H1 (cell line): ENCODE results near the gene LDAH. TPM values are rescaled to one million over a fixed set of nuclear protein-coding genes. Genes with fewer than 3 reads are reported as not detected.

Experiments
- CTCF ChIA-PET: fragments of 300-600 bp; sonication (Branson Sonifier 250); formaldehyde crosslinking; loops from one replicate; lab custom pipeline; 2021; ENCODE audit not compliant: partially characterized antibody; lab: Charles Lee
- POLR2A ChIA-PET: fragments of 300-600 bp; sonication (Branson Sonifier 250); formaldehyde crosslinking; loops from one replicate; lab custom pipeline; 2021; ENCODE audit warnings: inconsistent platforms; ENCODE audit not compliant: partially characterized antibody; lab: Charles Lee
- DNase-seq, 2 experiments: peaks; one replicate each; pipeline versions ENCODE4 v3.0.0 to v3.0.0-alpha.2; 2010 to 2022; ENCODE audit warnings: low spot score in 2 of 2, low read depth in 1 of 2, mixed read lengths in 1 of 2
- FAIRE-seq: peaks from 2 replicates; lab custom pipeline; 2011; peaks lifted over from hg19 to GRCh38; lab: Jason Lieb, UNC
- H2AFZ ChIP-seq: 2 replicates; pipeline ENCODE4 v1.8.1; 2012; ENCODE audit warnings: low read length, inconsistent platforms
- H2AK5ac ChIP-seq: 2 replicates; pipeline ENCODE4 v1.6.1; 2013; ENCODE audit warnings: low read depth, low read length
- H2BK120ac ChIP-seq: replicated peaks from 2 replicates; pipeline ENCODE3; 2013; ENCODE audit warnings: low read depth, low read length, inconsistent platforms
- H2BK12ac ChIP-seq: 2 replicates; pipeline ENCODE4 v1.6.1; 2013; ENCODE audit warnings: low read depth, low read length
- H2BK15ac ChIP-seq: 2 replicates; pipeline ENCODE4 v1.6.1; 2013; ENCODE audit warnings: low read length
- H2BK20ac ChIP-seq: 2 replicates; pipeline ENCODE4 v1.6.1; 2013; ENCODE audit warnings: low read length
- H2BK5ac ChIP-seq: 2 replicates; pipeline ENCODE4 v1.6.1; 2013; ENCODE audit warnings: low read depth, low read length
- H3K14ac ChIP-seq: 2 replicates; pipeline ENCODE4 v1.6.1; 2013; ENCODE audit warnings: inconsistent platforms; ENCODE audit not compliant: insufficient read length
- H3K18ac ChIP-seq: 2 replicates; pipeline ENCODE4 v1.6.1; 2013; ENCODE audit warnings: low read length; ENCODE audit errors: extremely low read depth
- H3K23ac ChIP-seq: 2 replicates; pipeline ENCODE4 v1.6.1; 2013; ENCODE audit warnings: inconsistent platforms; ENCODE audit not compliant: insufficient read length
- H3K23me2 ChIP-seq: 2 replicates; pipeline ENCODE4 v1.6.1; 2013; ENCODE audit warnings: low read depth, low read length
- H3K27ac ChIP-seq: 2 replicates; pipeline ENCODE4 v1.6.1; 2011; ENCODE audit warnings: low read depth, low read length, inconsistent platforms
- H3K27me3 ChIP-seq, 4 experiments: replicated peaks in 1 of 4; 1 replicate in 1 of 4; 2 replicates in 3 of 4; pipeline versions ENCODE4 v1.6.1 to v1.8.1; 2011 to 2013; ENCODE audit warnings: low read length in 3 of 4, mild to moderate bottlenecking in 3 of 4, inconsistent platforms in 2 of 4, mixed read lengths in 2 of 4, moderate library complexity in 1 of 4; ENCODE audit not compliant: control insufficient read depth in 3 of 4, insufficient read depth in 3 of 4; ENCODE audit errors: extremely low read depth in 1 of 4
- H3K36me3 ChIP-seq, 4 experiments: 2 replicates each; pipeline versions ENCODE4 v1.6.1 to v1.8.1; 2011 to 2013; ENCODE audit warnings: mild to moderate bottlenecking in 4 of 4, low read length in 3 of 4, moderate library complexity in 2 of 4, control low read depth in 1 of 4, inconsistent platforms in 1 of 4; ENCODE audit not compliant: insufficient read depth in 4 of 4, control insufficient read depth in 2 of 4
- H3K4ac ChIP-seq: replicated peaks from 2 replicates; pipeline ENCODE3; 2013; ENCODE audit warnings: low read length, low read depth, mixed read lengths, inconsistent platforms; ENCODE audit not compliant: insufficient read length
- H3K4me1 ChIP-seq, 4 experiments: replicated peaks in 1 of 4; 1 replicate in 1 of 4; 2 replicates in 3 of 4; pipeline versions ENCODE4 v1.6.1 to v1.8.1; 2011 to 2013; ENCODE audit warnings: low read length in 3 of 4, inconsistent platforms in 2 of 4, mixed read lengths in 1 of 4; ENCODE audit not compliant: insufficient read depth in 4 of 4, control insufficient read depth in 3 of 4
- H3K4me2 ChIP-seq, 2 experiments: 2 replicates each; pipeline versions ENCODE4 v1.6.1 to v1.8.1; 2011 to 2013; ENCODE audit warnings: low read depth in 2 of 2, low read length in 2 of 2, control low read depth in 1 of 2, inconsistent platforms in 1 of 2, mild to moderate bottlenecking in 1 of 2; ENCODE audit not compliant: insufficient read depth in 1 of 2
- H3K4me3 ChIP-seq, 4 experiments: fragments of 200-600, 300-600 bp in 1 of 4; sonication (generic), shearing (Covaris generic), sonication (Bioruptor Twin) in 1 of 4; 2 replicates each; pipeline versions ENCODE4 v1.5.1 to v1.8.1; 2011 to 2016; ENCODE audit warnings: low read length in 4 of 4, low read depth in 3 of 4, control low read depth in 2 of 4, inconsistent platforms in 2 of 4, mild to moderate bottlenecking in 2 of 4, mixed read lengths in 1 of 4, moderate library complexity in 1 of 4; ENCODE audit not compliant: insufficient read depth in 2 of 4; ENCODE audit errors: extremely low read depth in 1 of 4
- H3K56ac ChIP-seq: replicated peaks from 2 replicates; pipeline ENCODE3; 2013; ENCODE audit warnings: low read depth, mild to moderate bottlenecking, mixed read lengths, low read length, inconsistent platforms; ENCODE audit not compliant: insufficient read length
- H3K79me1 ChIP-seq: 2 replicates; pipeline ENCODE4 v1.6.1; 2013; ENCODE audit warnings: low read depth, low read length, control low read depth
- H3K79me2 ChIP-seq, 2 experiments: 2 replicates each; pipeline versions ENCODE4 v1.6.1 to v1.8.1; 2012 to 2013; ENCODE audit warnings: low read length in 2 of 2, mild to moderate bottlenecking in 2 of 2, inconsistent platforms in 1 of 2; ENCODE audit not compliant: insufficient read depth in 2 of 2, control insufficient read depth in 1 of 2
- H3K9ac ChIP-seq, 4 experiments: replicated peaks in 1 of 4; 1 replicate in 1 of 4; 2 replicates in 3 of 4; pipeline versions ENCODE4 v1.6.1 to v1.8.1; 2011 to 2013; ENCODE audit warnings: low read depth in 3 of 4, low read length in 3 of 4, control low read depth in 2 of 4, mild to moderate bottlenecking in 2 of 4, moderate library complexity in 2 of 4, inconsistent platforms in 1 of 4; ENCODE audit errors: extremely low read depth in 1 of 4
- H3K9me3 ChIP-seq, 2 experiments: 2 replicates each; pipeline versions ENCODE4 v1.6.1 to v1.8.1; 2012 to 2013; ENCODE audit warnings: mild to moderate bottlenecking in 2 of 2, moderate library complexity in 2 of 2, control low read depth in 1 of 2, inconsistent platforms in 1 of 2, low read depth in 1 of 2, low read length in 1 of 2, mixed read lengths in 1 of 2; ENCODE audit not compliant: insufficient read depth in 2 of 2
- H4K20me1 ChIP-seq, 2 experiments: replicated peaks in 1 of 2; 2 replicates each; pipeline versions ENCODE3 to v1.8.1; 2011 to 2013; ENCODE audit warnings: inconsistent platforms in 2 of 2, low read length in 2 of 2, mild to moderate bottlenecking in 1 of 2; ENCODE audit not compliant: insufficient read depth in 2 of 2, control insufficient read depth in 1 of 2
- H4K5ac ChIP-seq: 2 replicates; pipeline ENCODE4 v1.6.1; 2013; ENCODE audit warnings: low read length, low read depth, mixed read lengths, inconsistent platforms; ENCODE audit not compliant: insufficient read length
- H4K8ac ChIP-seq: 2 replicates; pipeline ENCODE4 v1.8.0; 2013; ENCODE audit warnings: mild to moderate bottlenecking, moderate library complexity, low read length, inconsistent platforms; ENCODE audit not compliant: insufficient read depth; ENCODE audit errors: extremely low read depth
- H4K91ac ChIP-seq: replicated peaks from 2 replicates; pipeline ENCODE3; 2013; ENCODE audit warnings: low read length, mixed read lengths, inconsistent platforms; ENCODE audit not compliant: insufficient read length
- WGBS, 2 experiments: shearing (Covaris generic) in 1 of 2; methylation state at CpG; one replicate each; pipeline versions ENCODE4 v1.1.6 to v1.1.7; 2013 to 2015; ENCODE audit warnings: low lambda C conversion rate in 2 of 2, mixed read lengths in 2 of 2, inconsistent platforms in 1 of 2, low coverage in 1 of 2, missing lambda C conversion rate in 1 of 2; ENCODE audit not compliant: insufficient replicate concordance in 2 of 2, insufficient coverage in 1 of 2, insufficient read length in 1 of 2; ENCODE audit errors: extremely low coverage in 1 of 2, missing lambda C conversion rate in 1 of 2; 5-methylcytosine and 5-hydroxymethylcytosine counted together
- polyA plus RNA-seq, 7 experiments: library from polyadenylated mRNA; depleted of rRNA in 3 of 7; stranded (reverse) in 5 of 7; unstranded in 2 of 7; fragments of >200 nt in 5 of 7; fragments of 200-250 nt in 2 of 7; gene quantifications; 1 replicate in 5 of 7; 2 replicates in 1 of 7; 4 replicates in 1 of 7; pipeline versions ENCODE4 v1.2.1 to v1.2.3, GENCODE V29; 2011 to 2013; ENCODE audit warnings: missing spikeins in 2 of 7, mixed read lengths in 2 of 7
- total RNA-seq: library from RNA; stranded (reverse); fragmentation: NEBNext Ultra II Directional; extraction: Animal tissue kit (Norgen Biotek cat#: 25700); gene quantifications from 2 replicates; pipeline ENCODE4 v1.2.1, GENCODE V29; 2021

Gene LDAH
- total and polyA plus RNA-seq, 2 of the 8 experiments (the other 6 are each of a cell fraction or from before 2014, with no cell fraction given) = 10.9 to 26.3 TPM

DNA sequence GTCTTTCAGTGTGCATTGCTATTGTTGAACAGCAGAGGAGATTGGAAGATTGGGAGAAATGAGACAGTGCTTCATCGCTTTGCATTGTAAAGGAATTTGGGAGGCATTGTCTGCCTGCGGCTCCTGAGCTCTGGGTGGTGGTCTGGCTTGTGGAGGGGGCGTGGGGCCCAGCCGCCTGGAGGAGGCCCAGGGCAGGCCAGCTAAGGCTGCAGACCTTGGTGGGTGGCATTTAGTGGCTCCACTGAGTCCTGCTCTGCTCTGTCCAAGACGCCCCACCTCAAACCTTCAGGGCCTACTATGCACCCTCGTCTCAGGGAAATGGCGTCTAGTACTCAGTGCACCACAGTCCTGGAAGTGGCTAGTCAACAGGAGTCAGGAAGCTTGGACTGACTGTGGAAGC lies 166.3 kb downstream of the LDAH start:
- Histone ChIP-seq H3K23me2 (no peaks in the 10 kb centered on the region; the same call in 1 of the 2 replicates), H3K9ac (no peak overlapping the region), H2BK20ac (no peak overlapping the region), H3K9me3 (no peaks in the 10 kb centered on the region), H3K79me1 (no peaks in the 10 kb centered on the region), H2BK15ac (no peak overlapping the region), H3K4me3 (no peak overlapping the region), H3K14ac (no peak overlapping the region), H3K27me3 (peaks cover 0 to 3% (median 2%) of the 10 kb centered on the region in 4 experiments; a peak in 3 of 7 replicates), H2BK12ac (no peak overlapping the region), H4K20me1 (peaks cover 0 to 1% of the 10 kb centered on the region in 2 experiments), H3K4ac (no peak overlapping the region), H2BK5ac (no peak overlapping the region), H3K56ac (no peak overlapping the region), H3K18ac (no peak overlapping the region), H4K91ac (no peak overlapping the region), H3K4me1 (peaks cover 1 to 7% (median 3%) of the 10 kb centered on the region in 4 experiments; a peak in 5 of 7 replicates), H4K8ac (peak overlapping the region; percentile 31; the same call in 1 of the 2 replicates), H3K23ac (no peak overlapping the region), H3K79me2 (no peaks in the 10 kb centered on the region), H3K27ac (no peak overlapping the region), H3K4me2 (no peak overlapping the region), H2AFZ (peak overlapping the region; percentile 52; the same call in 1 of the 2 replicates), H3K36me3 (no peaks in the 10 kb centered on the region), H4K5ac (no peak overlapping the region), H2AK5ac (0 out of 2 replicates have a peak overlapping the region, but pooled peaks have one; percentile 30), H2BK120ac (no peak overlapping the region)
- 85% methylated on average over 7 of the region's 7 CpGs; no CpG with 5 or more reads in 1 of the 2 experiments for WGBS, 2 experiments
- ChIA-PET POLR2A (interaction anchor here (0.8 to 1.5 kb wide), 3 partner anchors 9 to 209 kb away, joined by 3 to 4 read pairs (median 3); partner anchors contain the start of gene RHOB), CTCF (interaction anchor here (0.6 to 5.1 kb wide), 13 partner anchors 9 to 309 kb away, joined by 3 to 63 read pairs (median 5); partner anchors contain the start of genes GDF7 and RHOB)
- DNase-seq (no peak), FAIRE-seq (no peak)
